ENCODE data around the gene FLNC. TPM values are rescaled to one million over a fixed set of nuclear protein-coding genes. Genes with fewer than 3 reads are reported as not detected.

The FLNC gene
- total and polyA plus RNA-seq, 2 experiments from 2014 or later, result 74.0 to 304 TPM

DNA sequence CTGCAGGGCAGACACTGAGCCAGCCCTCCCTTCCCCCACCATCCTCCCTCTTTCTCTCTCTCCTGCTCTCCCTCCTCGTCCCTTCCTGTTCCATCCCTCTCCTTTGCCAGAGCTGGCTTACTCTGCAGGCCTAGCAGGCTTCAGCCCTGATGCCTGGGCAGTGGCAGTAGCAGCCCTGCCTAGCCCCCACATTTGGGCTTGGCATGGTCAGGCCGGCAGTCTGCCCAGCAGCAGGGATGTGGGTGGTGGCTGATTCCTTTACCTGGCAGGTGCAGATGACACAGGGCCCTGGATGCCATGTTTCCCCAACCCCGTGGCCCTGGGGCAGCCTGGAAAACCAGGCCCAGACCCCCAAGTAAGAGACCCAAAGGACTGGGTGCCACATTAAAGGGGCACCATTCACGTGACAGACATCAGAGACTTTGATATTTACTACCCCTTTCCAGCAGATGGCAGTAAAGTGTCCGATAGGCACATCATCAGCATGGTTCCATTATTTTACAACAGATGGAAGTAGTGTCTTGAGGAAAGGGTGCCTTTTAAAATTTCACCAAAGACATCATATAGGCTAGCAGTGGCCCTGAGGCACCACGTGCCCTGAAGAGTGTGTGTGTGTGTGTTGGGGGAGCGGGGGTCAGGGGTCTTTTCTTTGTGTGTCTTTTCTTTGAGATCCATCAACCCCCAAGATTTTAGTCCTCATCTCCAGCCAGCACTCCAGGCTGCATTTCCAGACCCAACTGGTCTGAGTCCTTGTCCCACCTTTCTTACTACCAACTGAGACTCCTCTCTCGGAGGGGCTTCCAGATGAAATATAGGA lies 74.4 kb downstream of the FLNC start:
- Histone ChIP-seq H3F3A (ENCODE audit: insufficient read depth) (no peaks in the 10 kb centered on the region), H3K9me3 (ENCODE audit: low read depth) (no peaks in the 10 kb centered on the region), H3K4me3 (no peak overlapping the region), H3K27ac (no peak overlapping the region), H3K9me2 (ENCODE audit: insufficient read depth) (no peaks in the 10 kb centered on the region), H3K79me2 (ENCODE audit: insufficient read depth) (no peaks in the 10 kb centered on the region), H4K20me1 (ENCODE audit: insufficient read depth) (no peaks in the 10 kb centered on the region), H3K9ac (no peak overlapping the region), H3K4me2 (ENCODE audit: unreplicated experiment) (no peak overlapping the region), H3K27me3 (replicated peaks; ENCODE audit: insufficient read depth) (peaks cover 15% of the 10 kb centered on the region), H2AFZ (no peak overlapping the region), H3K4me1 (ENCODE audit: insufficient read depth) (no peaks in the 10 kb centered on the region), H3K36me3 (ENCODE audit: low read depth) (no peaks in the 10 kb centered on the region)
- peak; percentile 76 for DNase-seq
- WGBS, 2 experiments (ENCODE audit: low coverage in 1 of 2, low lambda C conversion rate in 2 of 2, missing lambda C conversion rate in 2 of 2), result 11 to 14% methylated on average over 8 of the region's 8 CpGs
- in situ Hi-C loops (cut with MboI), result loop anchor here (10.0 kb wide), 1 partner anchor 190 kb away; no protein-coding TSS in a partner anchor
- no peak for TF ChIP-seq EZH2 (IDR thresholded peaks at IDR 0.05; ENCODE audit: insufficient read depth, poor library complexity, severe bottlenecking)
- TF ChIP-seq EZH2phosphoT487 (IDR thresholded peaks at IDR 0.05; ENCODE audit: insufficient read depth, low read depth), result no peak

- Histone ChIP-seq H3K9me3 (ENCODE audit: low read depth) (no peaks in the 10 kb centered on the region), H3K9ac (no peak overlapping the region), H3K36me3 (ENCODE audit: low read depth) (no peaks in the 10 kb centered on the region), H3K4me2 (ENCODE audit: unreplicated experiment) (no peak overlapping the region), H3K27ac (no peak overlapping the region), H3K79me2 (ENCODE audit: insufficient read depth) (no peaks in the 10 kb centered on the region), H3K4me1 (ENCODE audit: insufficient read depth) (no peaks in the 10 kb centered on the region), H3K27me3 (replicated peaks; ENCODE audit: insufficient read depth) (peaks cover 25% of the 10 kb centered on the region), H3K4me3 (no peak overlapping the region), H3K9me2 (ENCODE audit: insufficient read depth) (no peaks in the 10 kb centered on the region), H2AFZ (no peak overlapping the region), H4K20me1 (ENCODE audit: insufficient read depth) (no peaks in the 10 kb centered on the region), H3F3A (ENCODE audit: insufficient read depth) (no peaks in the 10 kb centered on the region)
- TF ChIP-seq EZH2 (IDR thresholded peaks at IDR 0.05; ENCODE audit: insufficient read depth, poor library complexity, severe bottlenecking) (no peak), EZH2phosphoT487 (IDR thresholded peaks at IDR 0.05; ENCODE audit: insufficient read depth, low read depth) (no peak)
- WGBS, 2 experiments (ENCODE audit: low coverage in 1 of 2, low lambda C conversion rate in 2 of 2, missing lambda C conversion rate in 2 of 2), result 56 to 66% methylated on average over 5 of the region's 5 CpGs
- in situ Hi-C loops (cut with MboI), result loop anchor here (10.0 kb wide), 1 partner anchor 189 kb away; no protein-coding TSS in a partner anchor
- DNase-seq, result no peak
These were observed 76.0 kb downstream of the FLNC start for GRCh38 chr7:128906001-128906765.

DNA sequence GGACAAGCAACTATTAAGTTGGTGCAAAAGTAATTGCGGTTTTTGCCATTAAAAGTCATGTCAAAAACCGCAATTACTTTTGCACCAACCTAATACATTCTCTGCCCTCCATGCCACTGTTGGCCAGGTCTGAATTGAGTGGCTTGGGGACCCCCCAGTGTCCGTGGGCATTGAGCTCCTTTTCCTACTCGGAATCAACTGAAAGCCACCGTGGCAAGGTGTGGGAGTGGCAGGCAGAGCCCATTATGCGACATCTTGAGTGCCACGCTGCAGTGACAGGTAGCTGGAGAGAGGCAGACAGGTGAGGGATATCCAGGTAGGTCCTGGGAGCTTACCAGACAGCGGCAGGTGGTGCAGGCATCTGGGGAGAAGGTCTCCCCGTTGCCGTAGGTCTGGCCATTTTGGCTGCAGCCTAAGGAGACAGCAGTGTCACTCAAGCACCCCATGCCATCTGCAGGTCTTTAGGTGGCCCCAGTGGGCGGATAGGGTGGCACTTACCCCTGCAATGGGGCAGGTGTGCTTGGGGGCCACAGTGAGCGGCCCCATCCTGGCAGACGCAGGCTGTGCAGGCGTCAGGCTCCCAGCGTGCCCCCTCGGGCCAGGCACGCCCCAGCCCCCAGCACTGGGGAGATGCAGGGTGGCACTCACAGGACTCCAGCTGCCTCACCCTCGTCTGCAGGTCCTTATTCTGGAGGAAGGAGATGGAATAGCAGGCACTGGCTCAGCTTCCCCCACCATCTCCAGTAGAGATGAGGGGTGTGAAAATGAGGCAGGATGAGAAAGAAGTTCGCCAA lies 76.8 kb downstream of the FLNC start:
- H3F3A ChIP-seq (ENCODE audit: insufficient read depth), result no peaks in the 10 kb centered on the region
- DNase-seq, result no peak
- no peak overlapping the region for H3K4me2 ChIP-seq (ENCODE audit: unreplicated experiment)
- no peak for TF ChIP-seq EZH2 (IDR thresholded peaks at IDR 0.05; ENCODE audit: insufficient read depth, poor library complexity, severe bottlenecking)
- TF ChIP-seq EZH2phosphoT487 (IDR thresholded peaks at IDR 0.05; ENCODE audit: insufficient read depth, low read depth), result no peak
- no peak overlapping the region for H2AFZ ChIP-seq
- no peaks in the 10 kb centered on the region for H3K9me2 ChIP-seq (ENCODE audit: insufficient read depth)
- H3K27me3 ChIP-seq (replicated peaks; ENCODE audit: insufficient read depth), result peaks cover 31% of the 10 kb centered on the region
- in situ Hi-C loops (cut with MboI), result loop anchor here (10.0 kb wide), 1 partner anchor 188 kb away; no protein-coding TSS in a partner anchor
- H3K9me3 ChIP-seq (ENCODE audit: low read depth), result no peaks in the 10 kb centered on the region
- no peaks in the 10 kb centered on the region for H3K79me2 ChIP-seq (ENCODE audit: insufficient read depth)
- no peak overlapping the region for H3K9ac ChIP-seq
- no peak overlapping the region for H3K4me3 ChIP-seq
- no peak overlapping the region for H3K27ac ChIP-seq
- H4K20me1 ChIP-seq (ENCODE audit: insufficient read depth), result no peaks in the 10 kb centered on the region
- WGBS, 2 experiments (ENCODE audit: low coverage in 1 of 2, low lambda C conversion rate in 2 of 2, missing lambda C conversion rate in 2 of 2), result 63 to 73% methylated on average over 18 to 19 of the region's 19 CpGs
- H3K36me3 ChIP-seq (ENCODE audit: low read depth), result no peaks in the 10 kb centered on the region
- H3K4me1 ChIP-seq (ENCODE audit: insufficient read depth), result no peaks in the 10 kb centered on the region

Other genes with a start within 250 kb of the FLNC start
- 0.43 and 0.89 TPM in 2 replicates for gene GARIN1A, start 158.1 kb upstream of the FLNC start, total RNA-seq (2014; rRNA removed; shearing (Covaris generic))
- gene GARIN1A, start 158.1 kb upstream of the FLNC start, polyA plus RNA-seq (2016; fragmentation: Nextera tagmentation; extraction: Ambion mirVana), result 0.28 and 0.42 TPM in 2 replicates
- gene CALU, start 91.0 kb upstream of the FLNC start, total RNA-seq (2014; rRNA removed; shearing (Covaris generic)), result 1,466 and 1,589 TPM in 2 replicates
- gene CALU, start 91.0 kb upstream of the FLNC start, polyA plus RNA-seq (2016; fragmentation: Nextera tagmentation; extraction: Ambion mirVana), result 1,706 and 1,740 TPM in 2 replicates
- gene OPN1SW, start 54.6 kb upstream of the FLNC start, total RNA-seq (2014; rRNA removed; shearing (Covaris generic)), result not detected in 2 replicates
- gene OPN1SW, start 54.6 kb upstream of the FLNC start, polyA plus RNA-seq (2016; fragmentation: Nextera tagmentation; extraction: Ambion mirVana), result 2.2 and 2.6 TPM in 2 replicates
- 3.1 and 3.8 TPM in 2 replicates for gene CCDC136, start 38.4 kb upstream of the FLNC start, total RNA-seq (2014; rRNA removed; shearing (Covaris generic))
- gene CCDC136, start 38.4 kb upstream of the FLNC start, polyA plus RNA-seq (2016; fragmentation: Nextera tagmentation; extraction: Ambion mirVana), result 2.8 and 3.9 TPM in 2 replicates
- gene ATP6V1F, start 32.5 kb downstream of the FLNC start, total RNA-seq (2014; rRNA removed; shearing (Covaris generic)), result 96.5 and 124 TPM in 2 replicates
- 243 and 264 TPM in 2 replicates for gene ATP6V1F, start 32.5 kb downstream of the FLNC start, polyA plus RNA-seq (2016; fragmentation: Nextera tagmentation; extraction: Ambion mirVana)
- not detected in 2 replicates for gene KCP, start 80.3 kb downstream of the FLNC start, total RNA-seq (2014; rRNA removed; shearing (Covaris generic))
- gene KCP, start 80.3 kb downstream of the FLNC start, polyA plus RNA-seq (2016; fragmentation: Nextera tagmentation; extraction: Ambion mirVana), result 0.10 TPM in 2 replicates
- under 0.01 and 1.6 TPM in 2 replicates for gene IRF5, start 107.5 kb downstream of the FLNC start, total RNA-seq (2014; rRNA removed; shearing (Covaris generic))
- 0.14 and 0.16 TPM in 2 replicates for gene IRF5, start 107.5 kb downstream of the FLNC start, polyA plus RNA-seq (2016; fragmentation: Nextera tagmentation; extraction: Ambion mirVana)
- gene TNPO3, start 224.7 kb downstream of the FLNC start, total RNA-seq (2014; rRNA removed; shearing (Covaris generic)), result 41.9 and 47.2 TPM in 2 replicates
- 31.6 and 34.2 TPM in 2 replicates for gene TNPO3, start 224.7 kb downstream of the FLNC start, polyA plus RNA-seq (2016; fragmentation: Nextera tagmentation; extraction: Ambion mirVana)